Spleen (tissue), 7 donors: ENCODE data around the gene TBC1D22B.

Source experiments
- POLR2AphosphoS5 ChIP-seq, 3 donors: sonication (generic); formaldehyde crosslinking; IDR thresholded peaks; one replicate each; pipeline ENCODE4 v1.5.1; 2017; ENCODE audit warnings: antibody characterized with exemption in 3 of 3
- TF ChIP-seq, protein P1 (sequence below), 11 experiments: fragments of 200-600 bp in 7 of 11; fragments of 450-650 bp in 4 of 11; sonication (generic) in 4 of 11; IDR thresholded peaks in 8 of 11; conservative IDR thresholded peaks in 3 of 11; 1 replicate in 7 of 11; 2 replicates in 4 of 11; pipeline versions ENCODE4 v1.4.0 to v1.8.0; 2016 to 2021; ENCODE audit warnings: antibody characterized with exemption in 11 of 11, inconsistent platforms in 4 of 11, mild to moderate bottlenecking in 1 of 11
- donor health status: DM: no; HTN: no; CAD: no; lungs with moderate emphysema.
- donor health status: DM: no; HTN: no; CAD: no.
- donor health status: DM: no; HTN: no; CAD: no.

DNA sequence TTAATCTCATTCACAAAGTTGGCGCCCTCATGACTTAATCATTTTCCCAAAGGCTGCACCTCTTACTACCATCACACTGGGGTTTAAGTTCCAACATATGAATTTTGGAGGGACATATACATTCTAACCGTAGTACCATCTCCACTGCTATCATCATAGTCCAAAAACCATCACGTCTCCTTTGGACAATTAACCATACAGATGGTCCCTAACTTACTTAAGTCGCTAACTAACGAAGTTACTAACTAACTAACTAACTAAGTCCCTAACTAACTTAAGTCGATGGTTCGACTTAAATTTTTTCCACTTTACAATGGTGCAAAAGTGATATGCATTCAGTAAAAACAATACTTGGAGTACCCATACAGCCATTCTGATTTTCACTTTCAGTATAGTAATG is 24.0 kb upstream of the TBC1D22B start:
- TF ChIP-seq, protein P1, sequence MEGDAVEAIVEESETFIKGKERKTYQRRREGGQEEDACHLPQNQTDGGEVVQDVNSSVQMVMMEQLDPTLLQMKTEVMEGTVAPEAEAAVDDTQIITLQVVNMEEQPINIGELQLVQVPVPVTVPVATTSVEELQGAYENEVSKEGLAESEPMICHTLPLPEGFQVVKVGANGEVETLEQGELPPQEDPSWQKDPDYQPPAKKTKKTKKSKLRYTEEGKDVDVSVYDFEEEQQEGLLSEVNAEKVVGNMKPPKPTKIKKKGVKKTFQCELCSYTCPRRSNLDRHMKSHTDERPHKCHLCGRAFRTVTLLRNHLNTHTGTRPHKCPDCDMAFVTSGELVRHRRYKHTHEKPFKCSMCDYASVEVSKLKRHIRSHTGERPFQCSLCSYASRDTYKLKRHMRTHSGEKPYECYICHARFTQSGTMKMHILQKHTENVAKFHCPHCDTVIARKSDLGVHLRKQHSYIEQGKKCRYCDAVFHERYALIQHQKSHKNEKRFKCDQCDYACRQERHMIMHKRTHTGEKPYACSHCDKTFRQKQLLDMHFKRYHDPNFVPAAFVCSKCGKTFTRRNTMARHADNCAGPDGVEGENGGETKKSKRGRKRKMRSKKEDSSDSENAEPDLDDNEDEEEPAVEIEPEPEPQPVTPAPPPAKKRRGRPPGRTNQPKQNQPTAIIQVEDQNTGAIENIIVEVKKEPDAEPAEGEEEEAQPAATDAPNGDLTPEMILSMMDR (IDR thresholded peaks at IDR 0.05 in 8 of 11, conservative IDR thresholded peaks at IDR 0.05 in 3 of 11) = no peak
- TF ChIP-seq POLR2AphosphoS5 (IDR thresholded peaks at IDR 0.05) = no peak
